NCI-H2107 (cell line): ENCODE data around the gene C11orf86.
"Not testable (repeated sequence)": the region's sequence is repeated elsewhere in the genome, so short reads cannot be mapped to it uniquely, and the experiment has no call there.

Experiments
- DNase-seq: peaks from one replicate; lab custom pipeline; 2025; lab: John Stamatoyannopoulos, UW

C11orf86 gene

GRCh38 chr11:66974724-66975404 lies at the start of gene C11orf86:
TSS of gene C11orf86 (plus strand) at chr11:66975304. CDS start at chr11:66975363, 59 bp downstream.
- no peak for DNase-seq

GRCh38 chr11:66929753-66930152 lies 45.4 kb upstream of the C11orf86 start:
- DNase-seq, result no peak

GRCh38 chr11:66932543-66932942 lies 42.6 kb upstream of the C11orf86 start:
- no peak for DNase-seq

- DNase-seq, result no peak
These were observed 41.6 kb upstream of the C11orf86 start for GRCh38 chr11:66933531-66933930.

GRCh38 chr11:66934950-66935779 lies 39.9 kb upstream of the C11orf86 start:
- DNase-seq, result no peak

GRCh38 chr11:66936311-66936711 lies 38.8 kb upstream of the C11orf86 start:
- DNase-seq, result no peak

- DNase-seq, result no peak
These were observed 37.8 kb upstream of the C11orf86 start for GRCh38 chr11:66937193-66937733.

GRCh38 chr11:66938582-66939135 lies 36.4 kb upstream of the C11orf86 start:
- no peak for DNase-seq

- peak; percentile 47 for DNase-seq
These were observed 25.0 kb upstream of the C11orf86 start for GRCh38 chr11:66950112-66950535.

GRCh38 chr11:66951135-66951534 lies 24.0 kb upstream of the C11orf86 start:
- no peak for DNase-seq

- DNase-seq, result peak; percentile 23
These were observed 23.2 kb upstream of the C11orf86 start for GRCh38 chr11:66951927-66952337.

GRCh38 chr11:66953081-66953833 lies 21.8 kb upstream of the C11orf86 start:
- DNase-seq, result no peak

GRCh38 chr11:66956689-66957290 lies 18.3 kb upstream of the C11orf86 start:
- DNase-seq, result no peak

- no peak for DNase-seq
These were observed 17.2 kb upstream of the C11orf86 start for GRCh38 chr11:66957971-66958231.

GRCh38 chr11:66958232-66958955 lies 16.7 kb upstream of the C11orf86 start, which contains the start of gene PC:
TSS of gene PC (minus strand) at chr11:66958383. CDS start at chr11:66872159, 86,224 bp downstream.
- DNase-seq, result peak; percentile 97

- DNase-seq, result no peak
These were observed 16.2 kb upstream of the C11orf86 start for GRCh38 chr11:66958956-66959274.

GRCh38 chr11:66961691-66962213 lies 13.4 kb upstream of the C11orf86 start:
- not testable (repeated sequence) for DNase-seq

GRCh38 chr11:66962247-66962646 lies 12.9 kb upstream of the C11orf86 start:
- no peak for DNase-seq

GRCh38 chr11:66962801-66963200 lies 12.3 kb upstream of the C11orf86 start:
- no peak for DNase-seq

- DNase-seq, result no peak
These were observed 10.6 kb upstream of the C11orf86 start for GRCh38 chr11:66964495-66964894.

- no peak for DNase-seq
These were observed 8.8 kb upstream of the C11orf86 start for GRCh38 chr11:66966351-66966750.
